ENCODE measurements around the gene ITGA1. TPM values are rescaled to one million over a fixed set of nuclear protein-coding genes. Genes with fewer than 3 reads are reported as not detected.

The ITGA1 gene
- polyA plus RNA-seq, 1 donor (not counting 4 experiments of a cell fraction or from before 2014, with no cell fraction given), result 1.4 TPM

GRCh38 chr5:52998552-52999313, 211.0 kb downstream of the ITGA1 start:
- no peak for FAIRE-seq
- Histone ChIP-seq H4K20me1 (ENCODE audit: control insufficient read depth, extremely low read depth, insufficient read depth, low read length) (peaks cover 10% of the 10 kb centered on the region), H3K9me1 (ENCODE audit: control insufficient read depth, extremely low read depth, insufficient read depth, low read length) (no peaks in the 10 kb centered on the region), H3K27me3 (ENCODE audit: control insufficient read depth, extremely low read depth, insufficient read depth, low read length) (no peaks in the 10 kb centered on the region), H3K4me1 (ENCODE audit: control insufficient read depth, extremely low read depth, insufficient read depth, low read length) (peaks cover 54% of the 10 kb centered on the region), H3K36me3 (ENCODE audit: control insufficient read depth in 2 of 2, extremely low read depth in 1 of 2, insufficient read depth in 2 of 2, low read length in 2 of 2) (peaks cover 17 to 46% of the 10 kb centered on the region in 2 experiments), H3K27ac (ENCODE audit: control insufficient read depth, insufficient read depth, low read length) (no peak overlapping the region), H3K79me2 (ENCODE audit: control insufficient read depth, insufficient read depth, low read length) (peaks cover 93% of the 10 kb centered on the region), H3K4me3 (ENCODE audit: control insufficient read depth in 2 of 3, extremely low read depth in 1 of 3, insufficient read depth in 2 of 3, low read depth in 1 of 3, low read length in 3 of 3) (no peak overlapping the region), H3K4me2 (ENCODE audit: control insufficient read depth, extremely low read depth, insufficient read depth, low read depth, low read length) (peak overlapping the region; percentile 33), H2AFZ (ENCODE audit: control insufficient read depth, low read length) (no peak overlapping the region), H3K9me3 (ENCODE audit: control insufficient read depth, low read depth, low read length) (no peaks in the 10 kb centered on the region), H3K9ac (ENCODE audit: control insufficient read depth, extremely low read depth, insufficient read depth, low read length) (no peak overlapping the region)
- no peak for DNase-seq (ENCODE audit: low read depth, low spot score)
- dilution Hi-C loops (cut with MboI; ENCODE audit: extremely low pct_ligation_motif_present, low sequenced_read_pairs), result no loop called here
- no peak for TF ChIP-seq CTCF (optimal IDR thresholded peaks at IDR 0.05 in 1 of 3, IDR thresholded peaks at IDR 0.05 in 1 of 3, conservative IDR thresholded peaks at IDR 0.05 in 1 of 3; ENCODE audit: extremely low read depth in 1 of 3, insufficient read depth in 2 of 3, low read length in 3 of 3)
- no peak for TF ChIP-seq EZH2 (IDR thresholded peaks at IDR 0.05; ENCODE audit: low read length)

GRCh38 chr5:52999344-52999949, 211.7 kb downstream of the ITGA1 start:
- Histone ChIP-seq H3K9ac (ENCODE audit: control insufficient read depth, extremely low read depth, insufficient read depth, low read length) (no peak overlapping the region), H3K4me1 (ENCODE audit: control insufficient read depth, extremely low read depth, insufficient read depth, low read length) (peaks cover 55% of the 10 kb centered on the region), H3K4me3 (ENCODE audit: control insufficient read depth in 2 of 3, extremely low read depth in 1 of 3, insufficient read depth in 2 of 3, low read depth in 1 of 3, low read length in 3 of 3) (no peak overlapping the region), H3K9me3 (ENCODE audit: control insufficient read depth, low read depth, low read length) (no peaks in the 10 kb centered on the region), H3K9me1 (ENCODE audit: control insufficient read depth, extremely low read depth, insufficient read depth, low read length) (no peaks in the 10 kb centered on the region), H3K4me2 (ENCODE audit: control insufficient read depth, extremely low read depth, insufficient read depth, low read depth, low read length) (no peak overlapping the region), H3K27me3 (ENCODE audit: control insufficient read depth, extremely low read depth, insufficient read depth, low read length) (no peaks in the 10 kb centered on the region), H2AFZ (ENCODE audit: control insufficient read depth, low read length) (no peak overlapping the region), H3K79me2 (ENCODE audit: control insufficient read depth, insufficient read depth, low read length) (peaks cover 93% of the 10 kb centered on the region), H3K27ac (ENCODE audit: control insufficient read depth, insufficient read depth, low read length) (peak overlapping the region; percentile 15), H3K36me3 (ENCODE audit: control insufficient read depth in 2 of 2, extremely low read depth in 1 of 2, insufficient read depth in 2 of 2, low read length in 2 of 2) (peaks cover 18 to 45% of the 10 kb centered on the region in 2 experiments), H4K20me1 (ENCODE audit: control insufficient read depth, extremely low read depth, insufficient read depth, low read length) (peaks cover 7% of the 10 kb centered on the region)
- dilution Hi-C loops (cut with MboI; ENCODE audit: extremely low pct_ligation_motif_present, low sequenced_read_pairs), result no loop called here
- no peak for DNase-seq (ENCODE audit: low read depth, low spot score)
- no peak for FAIRE-seq
- TF ChIP-seq CTCF (optimal IDR thresholded peaks at IDR 0.05 in 1 of 3, IDR thresholded peaks at IDR 0.05 in 1 of 3, conservative IDR thresholded peaks at IDR 0.05 in 1 of 3; ENCODE audit: extremely low read depth in 1 of 3, insufficient read depth in 2 of 3, low read length in 3 of 3), result no peak
- TF ChIP-seq EZH2 (IDR thresholded peaks at IDR 0.05; ENCODE audit: low read length), result no peak
